DMS 273 treated with DMSO at 0.1 percent for 48 hours (cell line): ENCODE results near the gene PIP5K1C.

Experiments
- DNase-seq: peaks from one replicate; lab custom pipeline; 2025; lab: John Stamatoyannopoulos, UW

Gene PIP5K1C

GRCh38 chr19:3694361-3695123, 5.7 kb downstream of the PIP5K1C start:
- no peak for DNase-seq

- no peak for DNase-seq
These were observed 7.0 kb downstream of the PIP5K1C start for GRCh38 chr19:3693025-3693925.

GRCh38 chr19:3692141-3693024, 7.9 kb downstream of the PIP5K1C start:
- no peak for DNase-seq

- DNase-seq: no peak
These were observed 8.5 kb downstream of the PIP5K1C start for GRCh38 chr19:3691726-3692125.

- DNase-seq: no peak
These were observed 8.9 kb downstream of the PIP5K1C start for GRCh38 chr19:3691372-3691716.

GRCh38 chr19:3690551-3691371, 9.5 kb downstream of the PIP5K1C start:
- no peak for DNase-seq

GRCh38 chr19:3687774-3688706, 12.2 kb downstream of the PIP5K1C start:
- no peak for DNase-seq

- no peak for DNase-seq
These were observed 12.9 kb downstream of the PIP5K1C start for GRCh38 chr19:3687393-3687773.

- no peak for DNase-seq
These were observed 15.4 kb downstream of the PIP5K1C start for GRCh38 chr19:3684817-3685410.

GRCh38 chr19:3684054-3684816, 16.0 kb downstream of the PIP5K1C start:
- no peak for DNase-seq

- DNase-seq: no peak
These were observed 16.7 kb downstream of the PIP5K1C start for GRCh38 chr19:3683405-3684053.

GRCh38 chr19:3682741-3683404, 17.4 kb downstream of the PIP5K1C start:
- no peak for DNase-seq

GRCh38 chr19:3682286-3682685, 18.0 kb downstream of the PIP5K1C start:
- no peak for DNase-seq

GRCh38 chr19:3680939-3681338, 19.3 kb downstream of the PIP5K1C start:
- no peak for DNase-seq

- no peak for DNase-seq
These were observed 20.7 kb downstream of the PIP5K1C start for GRCh38 chr19:3679581-3679980.

GRCh38 chr19:3679138-3679537, 21.1 kb downstream of the PIP5K1C start:
- DNase-seq: no peak

- DNase-seq: no peak
These were observed 22.1 kb downstream of the PIP5K1C start for GRCh38 chr19:3678188-3678587.
